Hepatocyte (in vitro differentiated cells): ENCODE measurements around the gene FUS. TPM values are rescaled to one million over a fixed set of nuclear protein-coding genes. Genes with fewer than 3 reads are reported as not detected.
A peak's percentile ranks its signal among the peaks of the same experiment; 100 is the strongest.

Experiments used
- DNase-seq: peaks from one replicate; pipeline ENCODE4 v3.0.0-alpha.2; 2016; ENCODE audit warnings: low spot score
- H2AFZ ChIP-seq: fragments of 200-600 bp; sonication (generic); 2 replicates; pipeline ENCODE4 v1.6.0; 2016; ENCODE audit warnings: antibody characterized with exemption, mild to moderate bottlenecking
- H3K27ac ChIP-seq: fragments of 200-600 bp; sonication (generic); 2 replicates; pipeline ENCODE4 v1.5.1; 2016; ENCODE audit warnings: mild to moderate bottlenecking
- H3K27me3 ChIP-seq: fragments of 200-600 bp; sonication (generic); 2 replicates; pipeline ENCODE4 v1.6.1; 2016
- H3K36me3 ChIP-seq: fragments of 200-600 bp; sonication (generic); replicated peaks from 2 replicates; pipeline ENCODE4 v1.5.1; 2016; ENCODE audit warnings: low read depth; ENCODE audit not compliant: insufficient read depth
- H3K4me1 ChIP-seq: fragments of 200-600 bp; sonication (generic); 2 replicates; pipeline ENCODE4 v1.5.1; 2016; ENCODE audit warnings: mild to moderate bottlenecking, moderate library complexity; ENCODE audit not compliant: insufficient read depth
- H3K4me2 ChIP-seq: fragments of 200-600 bp; sonication (generic); 2 replicates; pipeline ENCODE4 v1.6.0; 2016
- H3K4me3 ChIP-seq: fragments of 200-600 bp; sonication (generic); 2 replicates; pipeline ENCODE4 v1.5.1; 2016; ENCODE audit warnings: mild to moderate bottlenecking
- H3K79me2 ChIP-seq: fragments of 200-600 bp; sonication (generic); 2 replicates; pipeline ENCODE4 v1.6.0; 2017; ENCODE audit warnings: mild to moderate bottlenecking
- H3K9me2 ChIP-seq: fragments of 200-600 bp; sonication (generic); replicated peaks from 2 replicates; pipeline ENCODE4 v1.6.0; 2017; ENCODE audit warnings: mild to moderate bottlenecking; ENCODE audit not compliant: insufficient read depth
- H3K9me3 ChIP-seq: fragments of 200-600 bp; sonication (generic); 2 replicates; pipeline ENCODE4 v1.5.1; 2016; ENCODE audit warnings: low read depth, mild to moderate bottlenecking
- H4K20me1 ChIP-seq: fragments of 200-600 bp; sonication (generic); 2 replicates; pipeline ENCODE4 v1.6.0; 2016; ENCODE audit warnings: mild to moderate bottlenecking; ENCODE audit not compliant: insufficient read depth, poor library complexity, severe bottlenecking
- CTCF ChIP-seq: fragments of 200-600 bp; sonication (generic); IDR thresholded peaks from 2 replicates; pipeline ENCODE4 v1.5.1; 2016; ENCODE audit warnings: antibody characterized with exemption, mild to moderate bottlenecking; ENCODE audit not compliant: poor library complexity
- EZH2 ChIP-seq: fragments of 200-600 bp; sonication (generic); IDR thresholded peaks from 2 replicates; pipeline ENCODE4 v1.6.1; 2016; ENCODE audit warnings: antibody characterized with exemption, mild to moderate bottlenecking, borderline replicate concordance
- EZH2phosphoT487 ChIP-seq: fragments of 200-600 bp; sonication (generic); IDR thresholded peaks from one replicate; pipeline ENCODE4 v1.6.1; 2018; ENCODE audit warnings: antibody characterized with exemption, mild to moderate bottlenecking, low read depth, moderate library complexity; ENCODE audit not compliant: unreplicated experiment, severe bottlenecking
- WGBS: methylation state at CpG from one replicate; pipeline ENCODE4 v1.1.6; 2016; ENCODE audit warnings: low lambda C conversion rate; ENCODE audit errors: missing lambda C conversion rate; 5-methylcytosine and 5-hydroxymethylcytosine counted together
- polyA plus RNA-seq: library from polyadenylated mRNA; unstranded; fragments of >200 nt; fragmentation: Nextera tagmentation; extraction: Ambion mirVana; gene quantifications from 2 replicates; pipeline ENCODE4 v1.2.1, GENCODE V29; 2016
- total RNA-seq: library from RNA; depleted of rRNA; stranded (reverse); fragments of >200 nt; gene quantifications from 2 replicates; pipeline ENCODE4 v1.2.3, GENCODE V29; 2014

The FUS gene
- total and polyA plus RNA-seq, 2 experiments from 2014 or later = 47.4 to 327 TPM

GRCh38 chr16:31148281-31148728, 31.6 kb upstream of the FUS start:
- no peak overlapping the region for H3K4me3 ChIP-seq
- no peaks in the 10 kb centered on the region for H3K9me2 ChIP-seq
- no peaks in the 10 kb centered on the region for H4K20me1 ChIP-seq
- H3K36me3 ChIP-seq = no peaks in the 10 kb centered on the region
- DNase-seq = peak; percentile 77
- no peaks in the 10 kb centered on the region for H3K4me1 ChIP-seq
- no peak for TF ChIP-seq CTCF
- no peak for TF ChIP-seq EZH2
- TF ChIP-seq EZH2phosphoT487 = no peak
- 13% methylated on average over 32 of the region's 40 CpGs for WGBS
- H3K4me2 ChIP-seq = peak overlapping the region; percentile 75
- H3K27me3 ChIP-seq = no peaks in the 10 kb centered on the region
- peak overlapping the region; percentile 45 for H2AFZ ChIP-seq
- H3K79me2 ChIP-seq = no peaks in the 10 kb centered on the region
- H3K27ac ChIP-seq = no peak overlapping the region
- no peaks in the 10 kb centered on the region for H3K9me3 ChIP-seq

- no peaks in the 10 kb centered on the region for H3K9me3 ChIP-seq
- no peaks in the 10 kb centered on the region for H3K27me3 ChIP-seq
- TF ChIP-seq CTCF = no peak
- no peak overlapping the region for H3K4me3 ChIP-seq
- H3K4me1 ChIP-seq = no peaks in the 10 kb centered on the region
- no peak overlapping the region for H3K27ac ChIP-seq
- no peaks in the 10 kb centered on the region for H3K36me3 ChIP-seq
- WGBS = 88% methylated on average over 25 of the region's 25 CpGs
- no peak overlapping the region for H2AFZ ChIP-seq
- peak overlapping the region; percentile 75 for H3K4me2 ChIP-seq
- no peaks in the 10 kb centered on the region for H4K20me1 ChIP-seq
- DNase-seq = no peak
- H3K79me2 ChIP-seq = no peaks in the 10 kb centered on the region
- H3K9me2 ChIP-seq = no peaks in the 10 kb centered on the region
Observed at GRCh38 chr16:31148896-31149295, 31.0 kb upstream of the FUS start.

GRCh38 chr16:31149332-31149731, 30.6 kb upstream of the FUS start:
- WGBS = 85% methylated on average over 5 of the region's 5 CpGs
- Histone ChIP-seq H3K27ac (no peak overlapping the region), H3K4me2 (no peak overlapping the region), H4K20me1 (no peaks in the 10 kb centered on the region), H3K9me2 (no peaks in the 10 kb centered on the region), H3K36me3 (no peaks in the 10 kb centered on the region), H3K27me3 (no peaks in the 10 kb centered on the region), H2AFZ (no peak overlapping the region), H3K9me3 (no peaks in the 10 kb centered on the region), H3K4me1 (no peaks in the 10 kb centered on the region), H3K79me2 (no peaks in the 10 kb centered on the region), H3K4me3 (no peak overlapping the region)
- TF ChIP-seq CTCF (no peak), EZH2 (no peak), EZH2phosphoT487 (no peak)
- DNase-seq = no peak
